ENCODE results near the gene DGKB.

DNA sequence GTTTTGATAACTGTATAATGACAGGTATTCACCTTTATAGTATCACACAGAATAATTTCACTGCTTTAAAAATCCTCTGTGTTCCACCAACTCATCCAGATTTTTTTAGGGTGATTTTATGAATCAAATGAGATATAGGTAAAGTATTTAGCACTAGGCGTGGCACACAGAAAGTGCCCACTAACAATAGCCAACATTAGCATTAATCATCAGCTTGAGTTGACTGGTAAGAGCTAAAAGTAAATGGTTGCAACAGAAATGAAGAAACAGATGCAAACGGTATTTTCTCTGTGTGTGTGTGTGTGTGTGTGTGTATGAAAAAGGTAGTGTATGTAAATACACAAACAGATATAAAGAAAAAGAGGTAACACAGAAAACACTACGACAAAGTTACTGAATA lies 534.3 kb downstream of the DGKB start:
- TF ChIP-seq, protein P1, sequence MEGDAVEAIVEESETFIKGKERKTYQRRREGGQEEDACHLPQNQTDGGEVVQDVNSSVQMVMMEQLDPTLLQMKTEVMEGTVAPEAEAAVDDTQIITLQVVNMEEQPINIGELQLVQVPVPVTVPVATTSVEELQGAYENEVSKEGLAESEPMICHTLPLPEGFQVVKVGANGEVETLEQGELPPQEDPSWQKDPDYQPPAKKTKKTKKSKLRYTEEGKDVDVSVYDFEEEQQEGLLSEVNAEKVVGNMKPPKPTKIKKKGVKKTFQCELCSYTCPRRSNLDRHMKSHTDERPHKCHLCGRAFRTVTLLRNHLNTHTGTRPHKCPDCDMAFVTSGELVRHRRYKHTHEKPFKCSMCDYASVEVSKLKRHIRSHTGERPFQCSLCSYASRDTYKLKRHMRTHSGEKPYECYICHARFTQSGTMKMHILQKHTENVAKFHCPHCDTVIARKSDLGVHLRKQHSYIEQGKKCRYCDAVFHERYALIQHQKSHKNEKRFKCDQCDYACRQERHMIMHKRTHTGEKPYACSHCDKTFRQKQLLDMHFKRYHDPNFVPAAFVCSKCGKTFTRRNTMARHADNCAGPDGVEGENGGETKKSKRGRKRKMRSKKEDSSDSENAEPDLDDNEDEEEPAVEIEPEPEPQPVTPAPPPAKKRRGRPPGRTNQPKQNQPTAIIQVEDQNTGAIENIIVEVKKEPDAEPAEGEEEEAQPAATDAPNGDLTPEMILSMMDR (conservative IDR thresholded peaks at IDR 0.05 in 1 of 2, IDR thresholded peaks at IDR 0.05 in 1 of 2; ENCODE audit: low read depth in 1 of 2, low read length in 2 of 2): no peak
- TF ChIP-seq EZH2 (IDR thresholded peaks at IDR 0.05; ENCODE audit: low read length, missing control alignments): no peak
